ENCODE results near the gene MED17. TPM values are rescaled to one million over a fixed set of nuclear protein-coding genes. Genes with fewer than 3 reads are reported as not detected.

MED17 gene
- total RNA-seq, 6 experiments from 2014 or later = 4.8 to 10.1 (median 8.5) TPM

DNA sequence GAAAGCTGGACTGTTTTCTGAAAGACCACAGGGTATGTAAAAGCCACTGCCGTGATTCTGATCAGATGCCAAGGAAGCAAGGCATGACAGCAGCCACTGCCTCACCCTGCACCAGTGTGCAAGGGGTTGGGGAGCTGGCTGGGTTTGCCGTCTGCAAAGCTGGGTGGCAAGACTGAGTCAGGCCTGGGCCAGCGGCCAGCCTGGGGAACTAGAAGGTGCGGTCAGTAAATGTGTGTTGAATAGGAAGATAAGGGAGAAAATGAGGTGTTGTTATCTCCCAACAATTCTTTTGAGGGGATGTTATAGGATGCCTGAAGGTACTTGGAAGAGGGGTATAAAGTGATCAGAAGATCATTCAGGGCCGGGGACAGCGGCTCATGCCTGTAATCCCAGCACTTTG, 58.4 kb downstream of the MED17 start:
- no peak for ATAC-seq
- DNase-seq = no peak
- Histone ChIP-seq H3K36me3 (no peaks in the 10 kb centered on the region), H3K9me3 (no peaks in the 10 kb centered on the region), H3K27me3 (no peaks in the 10 kb centered on the region), H3K4me3 (no peak overlapping the region), H3K4me1 (no peaks in the 10 kb centered on the region), H3K27ac (no peak overlapping the region)
- TF ChIP-seq POLR2A (IDR thresholded peaks at IDR 0.05) = no peak
- TF ChIP-seq, protein P1, sequence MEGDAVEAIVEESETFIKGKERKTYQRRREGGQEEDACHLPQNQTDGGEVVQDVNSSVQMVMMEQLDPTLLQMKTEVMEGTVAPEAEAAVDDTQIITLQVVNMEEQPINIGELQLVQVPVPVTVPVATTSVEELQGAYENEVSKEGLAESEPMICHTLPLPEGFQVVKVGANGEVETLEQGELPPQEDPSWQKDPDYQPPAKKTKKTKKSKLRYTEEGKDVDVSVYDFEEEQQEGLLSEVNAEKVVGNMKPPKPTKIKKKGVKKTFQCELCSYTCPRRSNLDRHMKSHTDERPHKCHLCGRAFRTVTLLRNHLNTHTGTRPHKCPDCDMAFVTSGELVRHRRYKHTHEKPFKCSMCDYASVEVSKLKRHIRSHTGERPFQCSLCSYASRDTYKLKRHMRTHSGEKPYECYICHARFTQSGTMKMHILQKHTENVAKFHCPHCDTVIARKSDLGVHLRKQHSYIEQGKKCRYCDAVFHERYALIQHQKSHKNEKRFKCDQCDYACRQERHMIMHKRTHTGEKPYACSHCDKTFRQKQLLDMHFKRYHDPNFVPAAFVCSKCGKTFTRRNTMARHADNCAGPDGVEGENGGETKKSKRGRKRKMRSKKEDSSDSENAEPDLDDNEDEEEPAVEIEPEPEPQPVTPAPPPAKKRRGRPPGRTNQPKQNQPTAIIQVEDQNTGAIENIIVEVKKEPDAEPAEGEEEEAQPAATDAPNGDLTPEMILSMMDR (IDR thresholded peaks at IDR 0.05) = no peak
- WGBS (ENCODE audit: insufficient coverage, low coverage, low lambda C conversion rate, missing lambda C conversion rate) = 42% methylated on average over 6 of the region's 6 CpGs
- intact Hi-C loops (cut with DNase I) = no loop called here

DNA sequence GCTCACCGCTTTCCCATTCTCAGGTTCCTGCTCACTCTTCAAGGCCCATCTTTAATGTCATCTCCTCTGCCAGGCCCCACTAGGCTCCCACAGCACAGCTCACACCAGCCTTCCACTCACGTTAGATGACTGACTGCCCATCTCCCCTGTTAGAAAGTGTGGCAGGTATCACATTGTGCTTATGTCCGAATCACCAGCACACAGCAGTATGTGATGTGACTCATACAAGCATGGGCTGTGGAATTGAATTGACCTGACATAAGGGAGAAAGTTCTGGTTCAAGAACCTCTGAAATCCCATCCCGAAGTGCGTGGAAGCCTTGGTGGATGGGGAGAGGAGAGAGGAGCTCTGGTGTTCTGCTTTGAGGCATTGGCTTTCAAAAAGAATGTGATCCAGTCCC, 59.8 kb downstream of the MED17 start:
- Histone ChIP-seq H3K4me1 (no peaks in the 10 kb centered on the region), H3K36me3 (no peaks in the 10 kb centered on the region), H3K27ac (no peak overlapping the region), H3K4me3 (no peak overlapping the region), H3K9me3 (no peaks in the 10 kb centered on the region), H3K27me3 (no peaks in the 10 kb centered on the region)
- no peak for TF ChIP-seq POLR2A (IDR thresholded peaks at IDR 0.05)
- TF ChIP-seq, protein P1 (IDR thresholded peaks at IDR 0.05) = no peak
- no peak for ATAC-seq
- intact Hi-C loops (cut with DNase I) = no loop called here
- no peak for DNase-seq
- WGBS (ENCODE audit: insufficient coverage, low coverage, low lambda C conversion rate, missing lambda C conversion rate) = 94% methylated on average over 5 of the region's 5 CpGs

DNA sequence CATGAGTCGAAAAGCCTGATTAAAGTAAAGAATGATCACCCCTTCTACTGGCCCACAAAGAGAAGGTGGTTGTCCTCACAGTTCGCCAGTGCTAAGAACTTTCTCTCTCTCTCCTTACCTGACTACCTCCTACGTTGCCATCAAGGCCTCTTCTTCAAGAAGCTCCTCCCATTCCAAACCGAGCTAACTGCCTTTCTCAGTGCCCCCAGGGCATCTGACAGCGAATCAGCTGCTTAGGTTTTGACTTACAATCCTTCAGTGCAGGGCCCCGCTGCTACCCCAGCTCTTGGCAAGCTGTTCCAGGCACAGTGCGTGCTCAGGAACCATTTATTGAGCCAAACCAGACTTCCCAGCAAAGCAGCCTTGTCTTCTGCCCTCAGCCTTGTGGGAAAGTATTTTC, 60.5 kb downstream of the MED17 start:
- intact Hi-C loops (cut with DNase I) = no loop called here
- Histone ChIP-seq H3K27ac (no peak overlapping the region), H3K9me3 (no peaks in the 10 kb centered on the region), H3K4me1 (peaks cover 0 to under 1% (median 0%) of the 10 kb centered on the region in 4 donors), H3K27me3 (no peaks in the 10 kb centered on the region), H3K4me3 (no peak overlapping the region), H3K36me3 (no peaks in the 10 kb centered on the region)
- 64% methylated on average over 7 of the region's 7 CpGs for WGBS (ENCODE audit: insufficient coverage, low coverage, low lambda C conversion rate, missing lambda C conversion rate)
- ATAC-seq (no peak), DNase-seq (no peak)
- TF ChIP-seq POLR2A (IDR thresholded peaks at IDR 0.05) = no peak
- TF ChIP-seq, protein P1 (IDR thresholded peaks at IDR 0.05) = no peak

- intact Hi-C loops (cut with DNase I) = no loop called here
- TF ChIP-seq, protein P1 (IDR thresholded peaks at IDR 0.05) = no peak
- TF ChIP-seq POLR2A (IDR thresholded peaks at IDR 0.05) = no peak
These were observed 61.4 kb downstream of the MED17 start for GRCh38 chr11:93845181-93846092.

More at GRCh38 chr11:93845181-93846092, 61.4 kb downstream of the MED17 start:
- H3K4me1 ChIP-seq = peaks cover 0 to 9% (median 4%) of the 10 kb centered on the region in 4 donors
- H3K4me3 ChIP-seq = no peak overlapping the region
- DNase-seq (no peak), ATAC-seq (no peak)
- H3K27ac ChIP-seq = no peak overlapping the region
- 67% methylated on average over 4 of the region's 8 CpGs for WGBS (ENCODE audit: insufficient coverage, low coverage, low lambda C conversion rate, missing lambda C conversion rate)
- H3K9me3 ChIP-seq = no peaks in the 10 kb centered on the region
- no peaks in the 10 kb centered on the region for H3K36me3 ChIP-seq
- H3K27me3 ChIP-seq = no peaks in the 10 kb centered on the region

All from right lobe of liver (tissue), 6 donors.